ENCODE results near the gene NFATC3. TPM values are rescaled to one million over a fixed set of nuclear protein-coding genes. Genes with fewer than 3 reads are reported as not detected.
"Not testable (repeated sequence)": the region's sequence is repeated elsewhere in the genome, so short reads cannot be mapped to it uniquely, and the experiment has no call there.

The NFATC3 gene
- total RNA-seq, 1 experiment from 2014 or later = 22.9 TPM

GRCh38 chr16:68136515-68136914 is 51.3 kb downstream of the NFATC3 start:
- no peaks in the 10 kb centered on the region for H3K36me3 ChIP-seq (replicated peaks; ENCODE audit: control insufficient read depth, insufficient read depth, low read length)
- no peaks in the 10 kb centered on the region for H3K27me3 ChIP-seq (ENCODE audit: control insufficient read depth, insufficient read depth, low read length)
- no peak for DNase-seq
- H3K4me3 ChIP-seq (ENCODE audit: insufficient read depth, low read depth, low read length) = no peak overlapping the region

GRCh38 chr16:68144008-68144407 is 58.8 kb downstream of the NFATC3 start:
- Histone ChIP-seq H3K27me3 (ENCODE audit: control insufficient read depth, insufficient read depth, low read length) (no peaks in the 10 kb centered on the region), H3K4me3 (ENCODE audit: insufficient read depth, low read depth, low read length) (no peak overlapping the region), H3K36me3 (replicated peaks; ENCODE audit: control insufficient read depth, insufficient read depth, low read length) (no peaks in the 10 kb centered on the region)
- no peak for DNase-seq

GRCh38 chr16:68146585-68146984 is 61.4 kb downstream of the NFATC3 start:
- no peaks in the 10 kb centered on the region for H3K36me3 ChIP-seq (replicated peaks; ENCODE audit: control insufficient read depth, insufficient read depth, low read length)
- no peaks in the 10 kb centered on the region for H3K27me3 ChIP-seq (ENCODE audit: control insufficient read depth, insufficient read depth, low read length)
- no peak overlapping the region for H3K4me3 ChIP-seq (ENCODE audit: insufficient read depth, low read depth, low read length)
- DNase-seq = no peak

GRCh38 chr16:68147444-68147843 is 62.3 kb downstream of the NFATC3 start:
- no peak overlapping the region for H3K4me3 ChIP-seq (ENCODE audit: insufficient read depth, low read depth, low read length)
- H3K36me3 ChIP-seq (replicated peaks; ENCODE audit: control insufficient read depth, insufficient read depth, low read length) = no peaks in the 10 kb centered on the region
- no peaks in the 10 kb centered on the region for H3K27me3 ChIP-seq (ENCODE audit: control insufficient read depth, insufficient read depth, low read length)
- DNase-seq = no peak

GRCh38 chr16:68149596-68149995 is 64.4 kb downstream of the NFATC3 start:
- Histone ChIP-seq H3K36me3 (replicated peaks; ENCODE audit: control insufficient read depth, insufficient read depth, low read length) (no peaks in the 10 kb centered on the region), H3K27me3 (ENCODE audit: control insufficient read depth, insufficient read depth, low read length) (no peaks in the 10 kb centered on the region), H3K4me3 (ENCODE audit: insufficient read depth, low read depth, low read length) (no peak overlapping the region)
- DNase-seq = no peak

- DNase-seq = no peak
Observed at GRCh38 chr16:68155425-68155824, 70.3 kb downstream of the NFATC3 start.

GRCh38 chr16:68162413-68162812 is 77.2 kb downstream of the NFATC3 start:
- H3K36me3 ChIP-seq (replicated peaks; ENCODE audit: control insufficient read depth, insufficient read depth, low read length) = no peaks in the 10 kb centered on the region; the same call in 1 of the 2 replicates
- H3K4me3 ChIP-seq (ENCODE audit: insufficient read depth, low read depth, low read length) = no peak overlapping the region
- no peaks in the 10 kb centered on the region for H3K27me3 ChIP-seq (ENCODE audit: control insufficient read depth, insufficient read depth, low read length)
- DNase-seq = no peak

More at GRCh38 chr16:68155425-68155824, 70.3 kb downstream of the NFATC3 start:
- Histone ChIP-seq H3K27me3 (ENCODE audit: control insufficient read depth, insufficient read depth, low read length) (no peaks in the 10 kb centered on the region), H3K4me3 (ENCODE audit: insufficient read depth, low read depth, low read length) (no peak overlapping the region), H3K36me3 (replicated peaks; ENCODE audit: control insufficient read depth, insufficient read depth, low read length) (no peaks in the 10 kb centered on the region; the same call in 1 of the 2 replicates)

GRCh38 chr16:68163275-68163674 is 78.1 kb downstream of the NFATC3 start:
- H3K36me3 ChIP-seq (replicated peaks; ENCODE audit: control insufficient read depth, insufficient read depth, low read length); H3K4me3 ChIP-seq (ENCODE audit: insufficient read depth, low read depth, low read length); DNase-seq; H3K27me3 ChIP-seq (ENCODE audit: control insufficient read depth, insufficient read depth, low read length): not testable (repeated sequence)

GRCh38 chr16:68166264-68166663 is 81.1 kb downstream of the NFATC3 start:
- Histone ChIP-seq H3K4me3 (ENCODE audit: insufficient read depth, low read depth, low read length) (no peak overlapping the region), H3K36me3 (replicated peaks; ENCODE audit: control insufficient read depth, insufficient read depth, low read length) (no peaks in the 10 kb centered on the region), H3K27me3 (ENCODE audit: control insufficient read depth, insufficient read depth, low read length) (no peaks in the 10 kb centered on the region)
- no peak for DNase-seq

- no peak for DNase-seq
- Histone ChIP-seq H3K36me3 (replicated peaks; ENCODE audit: control insufficient read depth, insufficient read depth, low read length) (peaks cover 3% of the 10 kb centered on the region; the same call in 1 of the 2 replicates), H3K4me3 (ENCODE audit: insufficient read depth, low read depth, low read length) (no peak overlapping the region), H3K27me3 (ENCODE audit: control insufficient read depth, insufficient read depth, low read length) (no peaks in the 10 kb centered on the region)
Observed at GRCh38 chr16:68179196-68179795, 94.1 kb downstream of the NFATC3 start.

GRCh38 chr16:68179855-68180254 is 94.7 kb downstream of the NFATC3 start:
- no peak for DNase-seq
- peaks cover 3% of the 10 kb centered on the region; the same call in 1 of the 2 replicates for H3K36me3 ChIP-seq (replicated peaks; ENCODE audit: control insufficient read depth, insufficient read depth, low read length)
- H3K27me3 ChIP-seq (ENCODE audit: control insufficient read depth, insufficient read depth, low read length) = no peaks in the 10 kb centered on the region
- H3K4me3 ChIP-seq (ENCODE audit: insufficient read depth, low read depth, low read length) = no peak overlapping the region

- no peaks in the 10 kb centered on the region for H3K27me3 ChIP-seq (ENCODE audit: control insufficient read depth, insufficient read depth, low read length)
- peaks cover 3% of the 10 kb centered on the region; the same call in 1 of the 2 replicates for H3K36me3 ChIP-seq (replicated peaks; ENCODE audit: control insufficient read depth, insufficient read depth, low read length)
- H3K4me3 ChIP-seq (ENCODE audit: insufficient read depth, low read depth, low read length) = no peak overlapping the region
- DNase-seq = no peak
Observed at GRCh38 chr16:68183046-68183445, 97.9 kb downstream of the NFATC3 start.

- no peak for DNase-seq
- H3K36me3 ChIP-seq (replicated peaks; ENCODE audit: control insufficient read depth, insufficient read depth, low read length) = peaks cover 10% of the 10 kb centered on the region
- H3K4me3 ChIP-seq (ENCODE audit: insufficient read depth, low read depth, low read length) = no peak overlapping the region
- H3K27me3 ChIP-seq (ENCODE audit: control insufficient read depth, insufficient read depth, low read length) = no peaks in the 10 kb centered on the region
Observed at GRCh38 chr16:68186877-68187276, 101.7 kb downstream of the NFATC3 start.

GRCh38 chr16:68187505-68187904 is 102.3 kb downstream of the NFATC3 start:
- Histone ChIP-seq H3K36me3 (replicated peaks; ENCODE audit: control insufficient read depth, insufficient read depth, low read length) (peaks cover 9% of the 10 kb centered on the region), H3K27me3 (ENCODE audit: control insufficient read depth, insufficient read depth, low read length) (no peaks in the 10 kb centered on the region), H3K4me3 (ENCODE audit: insufficient read depth, low read depth, low read length) (no peak overlapping the region)
- no peak for DNase-seq

GRCh38 chr16:68188170-68188569 is 103.0 kb downstream of the NFATC3 start:
- Histone ChIP-seq H3K4me3 (ENCODE audit: insufficient read depth, low read depth, low read length) (no peak overlapping the region), H3K36me3 (replicated peaks; ENCODE audit: control insufficient read depth, insufficient read depth, low read length) (peaks cover 7% of the 10 kb centered on the region; the same call in 1 of the 2 replicates), H3K27me3 (ENCODE audit: control insufficient read depth, insufficient read depth, low read length) (no peaks in the 10 kb centered on the region)
- DNase-seq = peak; percentile 25

- H3K36me3 ChIP-seq (replicated peaks; ENCODE audit: control insufficient read depth, insufficient read depth, low read length) = peaks cover 7% of the 10 kb centered on the region; the same call in 1 of the 2 replicates
- no peaks in the 10 kb centered on the region for H3K27me3 ChIP-seq (ENCODE audit: control insufficient read depth, insufficient read depth, low read length)
- no peak overlapping the region for H3K4me3 ChIP-seq (ENCODE audit: insufficient read depth, low read depth, low read length)
- DNase-seq = no peak
Observed at GRCh38 chr16:68190081-68190480, 104.9 kb downstream of the NFATC3 start.
